CD4-positive, alpha-beta T cell treated with Interleukin-6 for 4 hours (primary cell): ENCODE measurements around the gene CTSC.

Experiments used
- DNase-seq: peaks from one replicate; pipeline ENCODE4 v3.0.0-alpha.2; 2020; ENCODE audit warnings: mixed read lengths

CTSC gene

DNA sequence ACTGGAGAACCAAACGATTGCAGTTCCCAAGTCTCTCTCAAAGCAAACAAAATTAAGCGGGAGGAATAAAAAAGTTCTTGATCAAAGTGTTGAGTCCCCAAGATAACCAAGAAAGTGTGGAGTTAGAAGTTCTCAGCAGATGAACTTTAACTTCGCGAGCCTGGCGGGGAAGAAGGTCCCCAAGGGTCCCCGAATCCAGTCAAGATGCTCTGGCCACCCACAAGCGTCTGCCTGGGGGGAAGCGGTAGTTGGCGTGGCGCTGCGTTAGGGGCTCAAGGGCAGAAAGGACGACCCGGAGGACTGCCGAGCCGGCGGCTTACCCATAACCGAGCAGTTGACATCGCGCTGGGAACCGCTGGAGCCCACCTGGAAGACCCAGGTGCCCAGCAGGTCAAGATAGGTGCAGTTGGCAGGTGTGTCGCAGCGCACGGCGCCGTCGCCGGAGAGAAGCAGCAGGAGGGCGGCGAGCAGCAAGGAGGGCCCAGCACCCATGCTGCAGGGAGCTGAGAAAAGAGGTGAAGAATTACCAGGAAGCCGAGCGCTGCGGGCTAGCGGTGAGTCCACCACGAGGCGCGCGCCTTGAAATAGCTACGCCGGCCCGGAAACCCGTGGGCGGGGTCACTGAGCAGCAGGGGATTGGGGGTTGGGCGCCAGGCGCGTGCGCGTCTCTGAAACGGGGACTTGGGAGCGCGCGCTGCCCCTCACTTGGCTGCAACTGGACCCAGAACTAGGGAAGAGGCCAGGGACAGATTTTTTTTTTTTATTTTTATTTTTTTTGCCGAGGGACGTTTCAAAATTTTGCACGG lies at the start of gene CTSC:
CTSC (minus strand) TSS at position 556 of the 806 bp plus-strand sequence; CDS start at position 492, 64 bp downstream.
- DNase-seq, result peak; percentile 95

DNA sequence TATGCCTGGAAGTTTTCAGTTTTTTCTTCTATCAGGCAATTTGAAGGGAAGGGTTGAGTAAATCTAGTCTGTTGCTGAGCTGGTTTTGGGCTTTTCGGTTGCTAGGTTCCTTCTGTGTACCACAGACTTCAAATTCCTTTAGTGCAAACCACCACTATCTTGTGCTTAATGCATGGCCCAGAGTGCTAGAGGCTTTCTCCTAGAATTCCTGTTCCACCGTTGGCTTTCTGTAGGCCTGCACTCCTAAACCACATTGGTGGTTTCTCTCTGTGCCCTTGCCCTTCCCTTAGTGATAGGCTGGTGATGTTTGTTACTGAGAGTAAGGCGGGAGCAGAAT lies 47.1 kb upstream of the CTSC start:
- no peak for DNase-seq

DNA sequence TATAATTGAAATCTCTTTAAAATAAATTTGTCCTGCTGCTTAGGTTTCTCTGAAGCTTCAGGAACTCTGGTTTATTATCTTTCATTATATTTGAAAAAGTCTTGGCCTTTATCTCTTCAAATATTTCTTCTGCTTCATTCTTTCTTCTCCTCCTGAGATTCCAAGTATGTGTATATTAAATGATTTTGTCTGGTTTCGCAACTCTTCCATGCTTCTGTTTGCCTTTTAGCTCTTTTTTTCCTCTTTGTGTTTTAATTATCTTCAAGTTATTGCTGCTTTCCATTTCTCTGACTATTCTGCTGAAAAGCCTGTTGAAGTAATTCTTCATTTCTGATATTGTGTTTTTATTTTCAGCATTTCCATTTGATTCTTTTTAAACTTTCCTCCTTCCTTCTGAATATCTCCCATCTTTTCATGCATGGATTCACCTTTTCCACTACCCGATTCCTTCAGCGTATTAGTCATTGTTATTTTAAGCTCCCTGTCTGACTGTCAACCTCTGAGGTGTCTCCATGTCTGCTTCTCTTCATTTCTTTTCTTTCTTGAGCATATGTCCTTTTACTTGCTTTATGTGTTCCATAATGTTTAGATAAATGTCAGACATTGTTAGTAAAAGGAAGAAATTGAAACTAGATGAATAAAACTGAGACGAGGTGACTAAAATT lies 46.6 kb upstream of the CTSC start:
- DNase-seq, result no peak

DNA sequence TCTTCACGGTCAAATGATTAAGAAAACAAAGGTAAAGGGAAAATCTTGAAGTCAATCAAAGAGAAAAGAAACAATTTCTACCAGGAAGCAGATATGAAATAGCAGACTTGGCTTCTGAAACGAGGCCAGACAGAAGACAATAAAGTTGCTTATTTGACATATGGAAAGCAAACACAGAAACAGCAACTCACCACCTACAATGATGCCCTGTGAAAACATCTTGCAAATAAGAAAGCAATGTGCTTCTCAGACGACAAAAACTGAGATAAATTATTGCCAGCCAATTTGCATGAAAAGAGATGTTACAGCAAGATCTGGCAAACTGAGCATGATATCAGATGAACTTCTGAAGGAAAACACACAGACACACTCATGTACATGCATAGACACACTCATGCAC lies 45.9 kb upstream of the CTSC start:
- DNase-seq, result no peak

DNA sequence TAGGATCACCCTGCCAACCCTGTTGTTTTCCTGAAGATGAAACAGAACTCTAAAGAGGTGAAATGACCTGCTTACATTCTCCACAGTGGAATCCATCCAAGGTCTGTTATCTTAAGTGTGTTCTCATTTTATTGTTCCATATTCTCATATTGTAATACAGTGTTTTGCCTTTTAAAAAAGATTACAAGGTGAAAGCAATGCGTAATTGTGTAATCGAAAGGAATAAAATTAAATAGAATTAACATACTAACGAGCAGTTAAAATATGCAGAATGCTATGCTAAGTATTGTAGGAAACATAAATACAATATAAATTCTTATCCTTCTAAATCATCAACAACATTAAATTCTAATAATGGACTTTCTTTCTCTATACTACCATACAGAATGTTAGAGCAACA lies 41.6 kb upstream of the CTSC start:
- no peak for DNase-seq

DNA sequence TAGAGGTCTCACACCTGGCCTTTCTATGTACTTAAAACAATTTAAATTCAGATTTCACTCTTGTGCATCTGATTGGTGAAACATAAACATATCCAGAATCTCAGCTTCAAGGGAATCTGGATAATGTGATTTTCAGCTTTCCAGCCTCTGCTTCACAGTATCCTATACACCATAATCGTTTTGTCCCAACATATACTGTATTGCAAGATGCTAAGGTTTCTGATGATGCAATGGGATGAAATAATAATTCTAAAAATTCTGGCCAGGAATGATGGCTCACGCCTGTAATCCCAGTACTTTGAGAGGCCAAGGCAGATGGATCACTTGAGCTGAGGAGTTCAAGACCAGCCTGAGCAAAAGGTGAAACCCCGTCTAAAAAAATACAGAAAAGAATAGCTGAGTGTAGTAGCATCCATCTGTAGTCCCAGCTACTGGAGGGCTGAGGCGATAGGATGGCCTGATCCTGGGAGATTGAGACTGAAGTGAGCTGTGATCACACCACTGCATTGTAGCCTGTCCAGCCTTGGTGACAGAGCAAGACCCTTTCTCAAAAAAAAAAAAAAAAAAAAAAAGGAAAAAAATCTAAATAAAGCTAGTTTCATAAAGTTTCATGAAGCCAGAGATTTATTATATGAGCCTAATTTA lies 41.0 kb upstream of the CTSC start:
- no peak for DNase-seq

DNA sequence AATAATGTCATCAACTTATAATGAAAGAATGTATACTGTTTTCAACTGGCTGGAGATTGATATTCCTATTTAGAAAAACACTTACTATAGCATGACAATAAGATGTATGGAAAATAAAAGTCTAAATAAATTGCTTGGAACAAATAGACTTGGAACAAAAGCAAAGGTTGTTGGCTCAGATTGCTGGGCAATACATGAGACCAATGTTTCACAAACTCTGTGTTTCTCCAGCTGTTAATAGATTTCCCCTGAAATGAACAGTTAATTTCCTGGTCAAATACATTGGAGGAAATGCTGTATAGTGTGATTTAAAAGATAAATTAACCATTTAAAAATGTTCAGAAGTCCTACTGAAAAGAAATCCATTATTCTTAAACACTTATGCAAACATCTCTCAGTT lies 40.1 kb upstream of the CTSC start:
- no peak for DNase-seq

DNA sequence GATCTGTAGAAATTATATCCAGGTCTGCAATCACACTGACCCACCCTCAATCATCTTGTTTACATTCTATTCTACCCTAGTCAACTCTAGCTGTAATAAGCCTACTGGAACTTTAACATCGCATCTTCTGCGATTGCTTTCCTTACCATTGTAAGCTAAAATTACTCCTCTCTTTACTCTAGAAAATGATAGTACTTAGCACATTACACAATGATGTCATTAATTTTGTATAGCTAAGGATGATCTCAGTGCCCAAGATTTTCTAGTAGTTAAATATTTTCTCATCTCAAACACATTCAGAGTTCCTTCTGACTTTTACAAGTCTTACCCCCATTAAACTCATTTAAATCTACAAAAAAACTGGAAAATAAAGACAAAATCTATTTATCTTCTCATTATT lies 39.6 kb upstream of the CTSC start:
- no peak for DNase-seq

DNA sequence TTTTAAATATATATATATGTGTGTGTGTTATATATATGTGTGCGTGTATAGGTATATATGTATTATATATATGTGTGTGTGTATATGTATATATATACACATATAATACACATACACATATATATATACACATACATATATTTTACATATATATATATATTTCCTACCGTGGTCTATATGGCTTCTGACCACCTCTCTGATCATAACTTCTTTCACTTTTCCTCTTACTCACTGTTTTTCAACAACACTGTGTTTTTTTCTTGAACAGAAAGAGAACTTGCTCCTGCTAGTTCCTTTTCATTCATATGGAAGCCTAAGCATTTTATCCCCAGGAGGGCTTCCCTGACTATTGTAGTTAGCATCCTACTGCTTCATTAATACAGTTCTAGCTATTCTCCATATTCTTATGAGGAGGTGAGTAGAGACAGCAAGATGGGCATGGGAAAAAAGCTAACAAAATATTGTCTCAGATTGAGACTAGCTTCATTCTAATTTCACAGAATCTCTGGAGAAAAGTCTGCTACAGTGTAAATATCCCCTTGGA lies 38.5 kb upstream of the CTSC start:
- DNase-seq, result no peak

DNA sequence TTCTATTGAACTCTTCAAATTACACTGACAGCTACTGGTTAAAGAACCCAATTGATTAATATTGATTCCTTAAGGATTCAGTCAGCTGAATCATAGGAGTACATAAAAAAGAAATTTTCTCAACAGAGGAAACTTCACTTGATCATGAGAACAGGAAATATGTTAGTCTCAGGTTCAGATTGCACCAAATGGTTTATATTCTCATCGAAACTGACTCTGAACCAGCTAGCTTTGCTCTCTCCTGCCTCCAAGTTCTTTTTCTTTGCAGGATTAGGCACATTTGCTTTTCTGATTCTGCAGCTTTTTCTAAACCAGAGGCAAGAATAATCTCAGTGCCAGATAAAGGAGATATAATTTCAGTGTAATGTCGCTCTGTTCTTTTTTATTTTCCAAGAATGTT lies 33.2 kb upstream of the CTSC start:
- no peak for DNase-seq

DNA sequence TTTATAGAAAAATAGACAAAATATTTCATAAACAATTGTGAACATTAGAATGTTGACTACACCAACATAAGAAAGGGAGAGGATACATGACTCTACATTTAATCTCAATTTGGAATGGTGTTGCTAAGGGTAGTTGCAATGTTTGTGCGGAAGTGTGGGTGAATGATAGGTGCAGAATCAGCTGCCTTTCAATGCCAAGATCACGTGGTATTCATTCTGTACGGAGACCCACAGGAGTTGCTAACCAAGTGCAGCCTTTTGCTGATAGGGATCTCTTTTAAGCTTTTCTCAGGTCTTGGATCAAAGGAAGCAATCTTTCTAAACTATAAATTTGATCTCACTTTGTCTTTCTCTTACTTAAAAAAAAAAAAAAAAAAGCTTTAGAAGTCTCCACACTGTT lies 29.8 kb upstream of the CTSC start:
- DNase-seq, result peak; percentile 26

DNA sequence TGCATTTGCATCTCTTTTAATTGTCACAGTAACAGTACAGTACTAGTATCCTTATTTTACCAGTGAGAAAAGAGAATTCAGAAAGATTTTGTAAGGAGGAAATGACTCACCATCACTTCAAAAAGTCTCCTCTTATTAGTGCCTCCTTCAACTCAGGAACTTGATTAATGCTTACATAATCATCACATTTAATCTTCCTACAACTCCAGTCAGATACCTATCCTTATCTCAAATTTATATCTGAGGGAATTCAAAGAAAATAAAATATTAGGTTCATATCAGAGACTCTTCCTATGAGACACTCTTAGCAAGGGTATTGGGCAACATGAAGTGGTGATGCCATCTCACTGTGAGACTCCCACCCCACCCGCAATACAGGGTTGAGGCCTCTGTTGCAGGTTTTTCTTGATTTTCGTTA lies 26.1 kb upstream of the CTSC start:
- no peak for DNase-seq

DNA sequence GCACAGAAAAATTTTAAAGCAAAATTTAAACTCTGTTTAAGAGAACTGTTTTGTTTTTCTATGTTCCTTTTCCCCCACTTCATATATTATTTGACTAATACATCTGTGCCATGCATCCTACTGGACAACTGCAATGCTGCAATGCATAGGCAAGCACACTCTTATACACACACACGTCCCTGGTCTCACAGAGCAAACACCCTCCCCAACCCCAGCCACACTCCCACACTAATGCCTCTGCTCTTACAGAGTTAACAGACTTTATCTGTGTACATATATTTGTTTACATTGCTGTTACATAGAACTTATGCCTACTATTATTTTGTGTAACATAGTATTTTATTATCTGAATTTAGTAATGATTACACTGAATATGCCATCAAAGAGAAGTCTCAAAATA lies 25.5 kb upstream of the CTSC start:
- no peak for DNase-seq

DNA sequence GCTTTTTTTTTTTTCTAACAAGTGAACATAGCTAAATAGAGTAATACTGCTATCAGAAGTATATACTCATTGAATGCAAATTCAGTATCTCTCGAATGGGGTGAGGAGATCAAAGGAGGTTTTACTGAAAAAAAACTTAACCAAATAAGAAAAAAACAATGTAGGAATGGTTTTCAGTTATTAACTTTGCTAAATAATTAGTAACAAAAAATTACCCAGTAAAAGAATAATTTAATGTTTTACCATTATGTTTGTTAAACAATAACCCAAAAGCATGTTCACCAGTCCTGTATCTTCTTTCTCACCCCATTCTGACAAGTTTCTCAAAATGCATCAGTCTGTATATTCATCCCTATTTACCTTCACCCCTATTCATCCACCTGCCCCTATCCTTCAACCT lies 22.6 kb upstream of the CTSC start:
- no peak for DNase-seq

DNA sequence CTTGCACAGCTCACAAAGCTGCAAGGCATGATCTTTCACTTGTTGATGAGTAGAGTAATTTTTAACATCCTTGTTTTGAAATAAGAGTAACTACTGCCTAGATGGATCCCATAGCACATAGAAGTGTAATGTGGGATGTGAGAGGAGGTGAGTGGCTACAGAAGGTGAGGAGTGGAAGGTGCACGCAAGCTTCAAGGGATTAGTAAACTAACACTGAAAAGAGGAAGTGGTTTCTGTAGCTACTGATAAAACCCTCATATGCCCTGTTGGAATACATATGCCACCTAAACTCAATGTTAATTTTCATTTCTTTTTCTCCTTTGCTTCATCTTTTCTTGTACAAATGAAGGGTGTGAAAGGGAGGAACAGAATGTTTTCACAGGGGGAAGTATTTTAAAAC lies 22.0 kb upstream of the CTSC start:
- peak; percentile 13 for DNase-seq

DNA sequence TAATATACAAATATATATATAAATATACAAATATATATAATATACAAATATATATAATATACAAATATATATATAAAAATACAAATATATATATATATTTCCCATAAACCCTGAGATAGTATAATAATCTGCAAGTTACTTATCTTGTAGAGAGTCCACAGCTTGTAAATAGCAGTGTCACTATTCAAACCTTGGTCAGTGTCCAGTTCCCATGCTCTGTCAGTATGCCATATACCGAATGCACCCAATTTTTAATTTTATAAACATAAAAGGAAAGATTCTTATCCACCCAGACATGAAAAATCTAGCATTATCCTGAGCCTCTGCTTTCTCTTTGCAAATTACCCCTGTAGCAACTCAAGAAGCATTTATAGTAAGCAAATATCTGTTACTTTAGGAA lies 21.6 kb upstream of the CTSC start:
- DNase-seq, result no peak

DNA sequence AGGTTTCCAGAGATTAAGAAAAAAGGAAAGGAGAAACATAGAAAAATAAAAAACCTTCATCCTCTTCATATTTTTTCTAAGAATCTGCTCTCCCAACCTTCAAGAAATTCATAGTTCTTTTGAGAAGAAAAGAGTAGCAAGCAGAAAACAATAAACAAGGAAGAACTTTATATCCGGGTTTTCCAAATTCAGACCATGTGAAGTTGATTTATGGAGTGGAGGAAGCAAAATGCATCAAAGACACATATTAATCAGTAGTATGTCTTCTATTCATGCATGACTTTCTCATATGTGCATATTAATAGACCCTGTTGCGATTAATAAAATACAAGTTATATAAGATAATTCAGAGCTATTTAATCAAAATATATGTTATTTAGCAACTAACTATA lies 20.5 kb upstream of the CTSC start:
- DNase-seq, result no peak

DNA sequence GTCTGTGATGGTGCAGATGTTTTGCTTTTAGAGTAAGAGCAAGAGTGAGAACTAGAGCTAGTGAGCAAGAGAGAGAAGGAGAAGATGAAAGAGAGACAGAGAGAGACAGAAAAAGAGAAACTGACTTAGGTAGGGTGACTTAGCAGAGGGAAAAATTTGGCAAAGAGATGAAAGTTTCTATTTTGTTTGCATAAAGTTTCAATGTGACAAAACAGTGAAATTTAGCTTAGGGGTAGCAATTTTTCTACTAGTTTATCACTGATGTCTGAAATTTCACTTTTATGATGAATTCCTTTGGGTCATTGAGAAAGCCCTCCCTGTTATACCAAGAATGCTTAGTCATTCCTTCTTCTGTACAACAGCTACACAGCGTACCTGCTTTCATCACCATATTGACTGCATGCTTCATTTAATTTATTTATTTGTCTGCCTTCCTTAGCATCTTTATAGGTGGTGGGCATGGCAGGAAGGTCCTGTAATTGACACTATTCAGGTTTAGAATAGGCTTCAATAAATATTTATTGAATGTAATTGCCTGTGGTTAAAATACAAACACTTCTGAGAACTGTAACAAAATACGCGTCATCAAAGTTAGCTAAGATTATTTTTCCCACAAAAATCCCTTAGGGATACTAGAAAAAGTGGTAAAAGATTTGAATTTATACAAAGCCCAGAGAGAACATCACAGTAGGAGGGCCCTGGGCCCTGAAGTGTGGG lies 19.9 kb upstream of the CTSC start:
- no peak for DNase-seq

DNA sequence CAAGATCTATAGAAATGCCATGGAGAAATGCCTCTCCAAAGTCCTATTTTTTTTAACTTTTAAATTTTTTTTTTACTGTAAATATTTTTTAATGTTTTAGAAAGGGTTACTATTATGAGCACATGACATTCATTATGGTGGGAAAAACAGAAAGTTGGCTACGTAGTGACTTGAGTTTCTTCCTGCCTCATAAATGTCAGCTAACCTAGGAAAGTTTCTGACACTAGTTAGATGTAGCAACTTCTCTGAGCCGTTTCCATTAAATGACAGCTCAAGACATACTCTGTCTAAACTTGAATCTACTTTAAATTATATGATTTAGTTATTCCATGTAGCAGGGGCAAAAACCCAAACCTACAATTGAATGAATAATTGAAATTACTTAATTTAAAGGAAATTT lies 18.4 kb upstream of the CTSC start:
- no peak for DNase-seq

DNA sequence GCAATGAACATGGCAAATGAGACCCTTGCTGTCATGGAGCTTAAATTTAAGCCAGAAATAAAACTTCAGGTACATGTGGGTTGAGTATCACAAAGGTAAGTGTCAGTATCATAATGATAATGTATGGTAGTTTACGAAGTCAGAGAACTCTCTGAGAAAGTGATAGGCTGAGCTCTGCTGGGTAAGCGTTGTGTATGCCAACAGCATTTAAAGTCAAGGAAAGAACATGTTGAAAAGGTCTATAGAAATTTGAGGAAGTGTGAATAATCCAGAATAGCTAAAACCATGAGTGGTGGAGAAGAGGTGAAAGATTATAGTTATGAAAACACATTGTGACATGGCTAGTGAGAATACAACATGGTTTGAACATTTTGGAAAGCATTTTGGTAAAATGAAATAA lies 17.4 kb upstream of the CTSC start:
- no peak for DNase-seq

DNA sequence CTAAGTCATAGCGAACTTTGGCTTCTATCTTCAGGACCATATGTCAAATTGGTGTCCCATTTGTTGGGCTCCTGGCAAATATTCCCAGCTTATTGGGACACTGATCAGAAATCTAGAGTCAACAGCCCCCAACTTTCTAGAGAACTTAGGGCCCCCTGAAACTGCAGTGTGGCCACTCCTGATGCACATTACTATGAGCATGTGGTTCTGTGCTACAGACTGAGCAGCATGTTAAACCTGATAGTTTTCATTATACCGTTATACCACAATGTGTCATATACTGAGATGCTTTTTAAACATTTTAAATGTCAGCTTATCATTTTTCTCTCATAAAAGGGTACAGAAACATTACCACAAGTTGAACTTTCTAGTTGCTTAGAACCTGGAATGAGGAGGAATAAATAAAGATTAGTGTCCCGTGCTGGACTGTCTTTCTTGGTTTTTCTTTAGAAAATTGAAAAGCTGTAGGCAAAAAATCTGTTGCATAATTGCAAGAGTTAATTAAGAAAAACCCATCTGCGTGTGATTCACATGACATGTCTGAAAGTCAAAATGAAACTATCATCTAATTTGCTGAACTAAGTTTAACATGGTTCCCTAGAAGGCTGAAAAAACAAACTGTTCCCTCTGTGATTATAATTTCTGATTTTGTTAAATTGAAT lies 16.4 kb upstream of the CTSC start:
- no peak for DNase-seq

DNA sequence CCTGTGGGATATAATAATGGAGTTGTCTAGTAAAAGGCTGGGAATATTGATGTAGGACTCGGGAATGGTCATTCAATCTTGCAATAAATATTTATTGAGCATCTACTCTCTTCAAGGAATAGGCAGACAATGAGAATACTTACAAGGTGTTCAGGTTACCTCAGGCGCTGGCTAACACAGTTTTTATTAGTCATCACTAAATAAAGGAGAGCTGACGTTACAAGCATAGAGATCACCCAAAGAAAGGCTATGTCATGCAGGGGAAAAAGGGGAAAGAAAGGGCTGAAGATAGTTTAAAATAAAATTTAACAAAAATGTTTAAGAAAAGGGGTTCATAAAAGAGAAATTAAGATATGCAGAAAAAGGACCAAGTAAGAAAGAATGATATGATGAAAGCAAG lies 15.8 kb upstream of the CTSC start:
- no peak for DNase-seq

DNA sequence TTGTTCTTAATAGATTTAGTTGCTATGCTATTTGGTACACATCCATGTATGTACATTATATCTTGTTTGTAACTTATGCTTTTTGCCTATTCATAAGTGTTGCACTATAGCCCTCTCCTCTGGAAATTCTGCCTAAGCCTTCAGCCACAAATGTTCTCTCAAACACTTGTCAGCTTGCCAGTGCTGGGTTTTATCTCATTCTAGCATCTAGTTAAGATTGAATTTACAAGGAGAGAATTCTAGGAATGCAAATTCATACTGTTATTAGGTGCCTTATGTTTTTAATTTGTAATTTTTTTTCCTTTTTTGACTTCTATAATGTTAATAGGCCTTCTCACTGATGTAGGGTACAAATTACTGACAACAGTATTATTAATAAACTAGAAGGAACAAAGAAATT lies 14.6 kb upstream of the CTSC start:
- DNase-seq, result no peak
